TTC549 (cell line): ENCODE data around the gene ZMYND8.
"Not testable (repeated sequence)": the region's sequence is repeated elsewhere in the genome, so short reads cannot be mapped to it uniquely, and the experiment has no call there.

Experiments
- FAIRE-seq: peaks from 2 replicates; lab custom pipeline; 2012; peaks lifted over from hg19 to GRCh38; lab: Jason Lieb, UNC

ZMYND8 gene

GRCh38 chr20:47285189-47285588, 71.3 kb downstream of the ZMYND8 start:
- FAIRE-seq = no peak

DNA sequence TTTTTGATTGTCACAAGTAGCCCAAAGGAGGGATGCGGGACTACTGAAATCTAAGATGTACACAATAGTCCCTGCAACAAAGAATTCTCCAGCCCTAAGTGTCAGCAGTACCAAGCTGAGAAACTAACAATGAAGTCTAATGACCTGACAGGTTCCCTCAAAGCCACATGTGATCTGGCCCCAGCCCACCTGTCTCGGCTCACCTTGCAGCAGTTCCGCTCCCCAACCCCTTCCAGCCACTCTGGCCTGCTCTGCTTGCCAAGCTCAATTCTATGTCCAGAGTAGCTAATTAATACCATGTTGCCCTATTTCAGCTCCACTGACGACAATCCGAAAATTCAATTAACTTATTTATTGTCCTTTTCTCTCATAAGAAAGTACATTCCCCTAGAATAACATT, 72.1 kb downstream of the ZMYND8 start:
- FAIRE-seq = no peak

- FAIRE-seq = no peak
These were observed 73.1 kb downstream of the ZMYND8 start for GRCh38 chr20:47283411-47283810.

- no peak for FAIRE-seq
These were observed 73.6 kb downstream of the ZMYND8 start for GRCh38 chr20:47282864-47283263.

DNA sequence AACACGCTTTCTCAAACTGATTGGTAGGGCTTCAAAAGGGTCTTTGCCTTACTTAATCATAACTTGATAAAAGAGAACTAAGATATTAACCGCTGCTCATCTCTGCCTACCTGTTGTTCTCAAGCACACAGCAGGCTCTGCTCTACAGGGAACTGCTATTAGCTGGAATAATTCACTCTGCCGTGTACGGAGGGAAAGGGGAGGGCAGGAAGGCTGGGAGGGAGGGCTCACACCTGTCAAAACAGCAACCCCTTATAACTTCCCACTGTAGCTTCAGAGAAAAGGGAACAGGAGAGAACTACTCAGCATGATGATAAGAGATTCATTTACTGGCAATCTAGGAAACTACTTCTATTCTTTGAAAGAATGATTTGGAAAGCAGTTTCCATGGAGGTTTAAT, 75.1 kb downstream of the ZMYND8 start:
- FAIRE-seq = no peak

DNA sequence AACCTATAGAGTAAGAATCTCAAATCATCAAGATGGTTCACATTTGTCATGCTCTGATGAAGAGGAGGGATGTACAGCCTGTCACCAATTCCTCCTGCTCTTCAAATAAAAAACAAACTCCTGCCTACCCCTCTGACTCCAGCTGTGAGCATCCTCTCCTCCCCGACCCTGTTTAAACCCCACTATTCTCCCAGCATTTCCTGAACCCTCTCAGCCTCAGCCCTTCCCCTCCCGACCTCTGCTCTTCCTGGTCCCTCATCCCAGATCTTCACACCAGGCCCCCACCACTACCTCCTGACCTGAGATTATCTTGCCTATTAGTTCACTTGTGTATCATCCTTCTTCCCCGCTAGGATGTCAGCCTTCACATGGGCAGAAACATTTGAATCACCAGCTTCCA, 75.8 kb downstream of the ZMYND8 start:
- FAIRE-seq = no peak

GRCh38 chr20:47280228-47280627, 76.3 kb downstream of the ZMYND8 start:
- no peak for FAIRE-seq

- FAIRE-seq = no peak
These were observed 77.6 kb downstream of the ZMYND8 start for GRCh38 chr20:47278907-47279348.

DNA sequence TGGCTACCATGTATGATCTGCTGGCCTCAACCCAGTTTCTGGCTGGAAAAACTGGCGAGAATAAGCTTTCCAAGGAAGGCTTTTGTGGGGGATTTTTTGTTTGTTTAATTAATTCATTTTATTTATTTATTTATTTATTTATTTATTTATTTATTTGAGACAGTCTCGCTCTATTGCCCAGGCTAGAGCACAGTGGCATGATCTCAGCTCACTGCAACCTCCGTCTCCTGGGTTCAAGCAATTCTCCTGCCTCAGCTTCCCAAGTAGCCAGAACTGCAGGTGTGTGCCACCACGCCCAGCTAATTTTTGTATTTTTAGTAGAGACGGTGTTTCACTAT, 79.0 kb downstream of the ZMYND8 start:
- not testable (repeated sequence) for FAIRE-seq

DNA sequence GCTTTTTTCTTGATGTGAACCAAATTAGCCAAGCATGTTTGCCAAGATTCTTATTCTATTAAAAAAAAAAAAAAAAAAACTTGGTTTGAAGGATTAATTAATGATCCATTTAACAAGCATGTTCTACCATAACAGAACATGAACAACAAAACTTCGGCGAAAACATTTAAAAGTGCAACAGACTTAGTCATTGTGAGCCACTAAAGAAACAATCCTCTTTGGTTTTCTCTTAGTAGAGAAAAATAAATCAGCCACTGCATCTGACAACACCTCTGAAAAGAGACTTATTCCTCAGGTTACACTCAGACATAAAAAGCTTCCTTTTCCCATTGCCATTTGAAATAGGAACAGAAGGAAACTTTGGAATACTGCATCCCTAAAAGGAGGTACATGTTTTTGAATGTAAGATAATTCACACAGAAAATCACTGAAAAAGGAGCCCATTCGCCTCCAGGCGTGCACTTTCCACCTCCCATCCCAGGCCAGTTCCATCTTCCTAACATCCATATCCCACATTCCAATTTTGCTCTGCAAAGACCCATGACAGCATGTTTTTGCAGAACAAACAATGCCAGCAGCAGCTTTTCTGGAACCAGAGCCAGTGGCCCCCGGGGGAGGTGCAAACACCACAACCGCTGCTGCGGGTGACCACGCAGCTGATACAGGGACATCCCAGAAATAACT, 79.5 kb downstream of the ZMYND8 start:
- no peak for FAIRE-seq

DNA sequence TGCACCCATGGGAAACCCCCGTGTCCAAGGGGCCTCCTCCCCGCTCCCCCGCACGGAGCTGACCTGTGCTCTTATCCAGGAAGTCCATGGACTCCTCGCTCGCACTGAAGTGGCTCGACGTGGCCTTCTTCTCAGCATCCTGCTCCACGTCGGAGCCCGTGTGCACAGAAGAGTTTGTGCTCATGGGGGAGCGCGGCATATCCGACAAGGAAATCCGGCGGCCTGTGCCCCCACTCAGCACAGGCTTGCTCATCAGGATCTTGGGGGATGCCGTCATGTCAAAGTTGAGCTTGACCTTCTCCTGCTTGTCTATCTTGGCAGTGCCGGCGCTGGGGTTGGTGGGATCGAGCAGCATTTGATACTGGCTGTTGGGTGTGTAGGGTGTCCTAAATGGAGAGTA, 80.2 kb downstream of the ZMYND8 start:
- FAIRE-seq = no peak

DNA sequence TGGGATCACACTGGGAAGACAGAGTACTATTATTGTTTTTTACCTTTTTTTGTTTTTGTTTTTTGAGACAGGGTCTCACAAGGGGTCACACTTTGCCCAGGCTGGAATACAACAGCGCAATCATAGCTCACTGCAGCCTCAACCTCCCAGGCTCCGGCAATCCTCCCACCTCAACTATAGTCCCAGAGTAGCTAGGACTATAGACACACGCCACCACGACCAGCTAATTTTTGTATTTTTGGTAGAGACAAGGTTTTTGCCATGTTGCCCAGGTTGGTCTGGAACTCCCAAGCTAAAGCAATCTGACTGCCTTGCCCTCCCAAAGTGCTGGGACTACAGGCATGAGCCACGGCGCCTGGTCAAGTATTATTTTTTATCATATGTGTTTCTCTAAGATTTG, 81.0 kb downstream of the ZMYND8 start:
- FAIRE-seq = no peak

DNA sequence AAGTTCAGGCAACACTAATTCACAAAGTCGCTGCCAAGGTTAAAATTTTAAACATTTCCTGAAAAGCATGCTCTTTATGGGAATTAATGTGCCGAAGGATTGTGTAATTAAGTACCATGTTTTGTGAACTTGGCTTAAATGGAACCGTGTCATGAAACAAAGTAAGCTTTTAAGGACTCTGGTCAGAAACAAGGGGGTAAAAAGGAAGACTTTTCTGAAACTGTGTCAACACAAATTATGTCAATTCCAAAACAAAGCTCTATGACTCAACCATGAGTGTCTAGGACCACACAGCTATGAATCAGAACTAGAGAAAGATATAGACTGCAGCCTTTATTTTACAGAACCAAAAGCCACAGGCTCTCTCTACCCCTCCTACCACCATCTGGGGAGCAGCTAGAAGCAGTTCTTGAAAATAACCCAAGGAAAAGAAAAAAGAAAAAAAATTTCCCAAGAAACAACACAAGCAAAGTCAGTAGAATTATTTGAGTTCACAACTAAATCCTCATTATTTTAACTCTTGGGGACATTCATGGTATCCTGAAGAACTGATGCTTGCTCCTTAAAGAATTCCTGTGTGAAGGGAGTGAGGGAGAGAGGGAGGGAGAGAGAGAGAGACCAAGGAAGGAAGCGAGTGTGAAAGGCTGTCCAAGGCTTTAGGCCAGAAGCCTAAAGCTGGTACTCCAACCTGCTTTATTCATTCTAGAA, 81.9 kb downstream of the ZMYND8 start:
- no peak for FAIRE-seq

GRCh38 chr20:47273591-47274235, 82.8 kb downstream of the ZMYND8 start:
- FAIRE-seq = no peak

DNA sequence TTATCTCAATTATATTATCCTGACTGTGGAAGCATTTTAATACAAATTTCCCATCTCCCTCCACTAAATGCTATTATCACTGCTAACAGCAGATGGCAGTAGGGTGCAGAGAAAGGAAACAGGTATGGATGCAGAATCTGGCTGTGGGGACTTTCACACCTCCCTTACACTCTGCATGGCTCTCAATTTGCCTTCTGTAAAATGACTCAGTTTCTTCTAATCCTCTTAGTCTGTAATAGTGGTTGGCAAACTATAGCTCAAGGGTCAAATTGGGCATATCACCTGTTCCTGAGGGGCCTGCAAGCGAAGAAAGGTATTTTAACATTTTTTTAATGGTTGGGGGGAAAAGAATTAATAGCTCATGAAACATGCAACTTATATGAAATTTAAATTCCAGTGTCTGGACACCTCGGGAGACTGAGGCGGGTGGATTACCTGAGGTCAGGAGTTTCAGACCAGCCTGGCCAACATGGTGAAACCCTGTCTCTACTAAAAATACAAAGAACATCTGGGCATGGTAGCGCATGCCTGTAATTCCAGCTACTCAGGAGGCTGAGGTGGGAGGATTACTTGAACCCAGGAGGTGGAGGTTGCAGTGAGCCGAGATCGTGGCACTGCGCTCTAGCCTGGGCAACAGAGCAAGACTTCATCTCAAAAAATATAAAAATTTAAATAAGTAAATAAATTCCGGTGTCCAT, 83.5 kb downstream of the ZMYND8 start:
- FAIRE-seq = no peak

GRCh38 chr20:47271046-47271615, 85.4 kb downstream of the ZMYND8 start:
- FAIRE-seq = no peak

DNA sequence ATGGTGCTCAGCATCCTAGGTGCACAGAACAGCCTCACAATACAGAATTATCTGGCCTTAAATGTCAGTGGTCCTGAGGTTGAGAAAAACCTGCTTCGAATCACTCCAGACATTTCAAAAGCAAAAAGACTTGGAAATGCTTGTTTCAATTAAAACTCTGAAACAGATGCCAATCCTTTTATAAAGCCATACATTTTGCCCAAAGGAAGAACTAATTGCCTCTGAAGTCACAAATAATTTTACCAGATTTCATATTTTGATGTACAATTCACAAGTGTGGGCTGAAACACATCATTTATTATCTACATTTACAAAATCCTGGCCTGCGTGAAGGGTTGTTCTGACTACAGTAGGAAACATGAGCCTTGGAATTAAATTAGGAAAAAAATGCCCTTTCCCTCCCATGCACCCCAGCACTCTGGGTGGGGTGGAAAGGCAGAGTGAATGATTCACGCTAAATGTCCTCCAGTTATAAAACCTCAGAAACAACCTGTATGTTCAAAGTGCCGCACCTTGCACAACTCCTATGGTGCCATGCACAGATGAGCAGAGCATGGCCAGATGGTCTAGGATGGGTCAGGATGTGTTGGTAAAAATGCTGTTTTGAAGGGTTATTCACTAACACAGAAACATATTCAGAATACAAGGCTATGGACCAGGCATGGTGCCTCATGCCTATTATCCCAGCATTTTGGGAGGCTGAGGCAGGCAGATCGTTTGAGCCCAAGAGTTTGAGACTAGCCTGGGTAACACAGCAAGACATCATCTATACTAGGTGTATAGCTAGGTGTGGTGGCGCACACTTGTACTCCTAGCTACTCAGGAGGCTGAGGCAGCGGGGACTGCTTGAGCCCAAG, 87.0 kb downstream of the ZMYND8 start:
- no peak for FAIRE-seq

- FAIRE-seq = no peak
These were observed 88.9 kb downstream of the ZMYND8 start for GRCh38 chr20:47267621-47268020.

DNA sequence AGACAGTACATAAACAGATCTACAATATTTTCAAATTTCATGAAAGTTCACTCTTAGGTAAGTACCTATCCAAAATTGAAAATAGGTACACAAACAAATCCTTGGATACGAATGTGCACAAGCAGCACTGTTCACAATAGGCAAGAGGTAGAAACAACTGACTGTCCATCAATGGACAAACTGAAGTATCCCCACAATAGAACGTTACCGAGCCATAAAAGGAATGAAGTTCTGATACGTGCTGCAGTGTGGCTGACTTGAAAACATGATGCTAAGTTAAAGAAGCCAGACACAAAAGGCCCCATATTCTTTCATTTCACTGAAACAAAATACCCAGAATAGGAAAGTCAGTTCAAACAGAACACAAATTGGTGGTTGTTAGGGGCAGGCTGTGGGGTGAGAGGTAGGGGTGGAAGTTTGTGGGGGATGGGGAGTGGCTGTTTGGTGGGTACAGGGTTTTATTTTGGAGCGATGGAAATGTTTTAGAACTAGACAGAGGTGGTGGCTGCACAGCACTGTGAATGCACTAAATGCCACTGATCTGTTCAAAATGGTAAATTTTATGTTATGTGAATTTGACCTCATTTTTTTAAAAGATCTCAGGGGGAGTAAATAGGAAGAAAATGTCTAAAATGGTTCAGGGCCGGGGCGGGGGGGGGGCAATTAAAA, 89.5 kb downstream of the ZMYND8 start:
- no peak for FAIRE-seq

GRCh38 chr20:47265984-47266383, 90.5 kb downstream of the ZMYND8 start:
- no peak for FAIRE-seq

- FAIRE-seq = no peak
These were observed 91.3 kb downstream of the ZMYND8 start for GRCh38 chr20:47265214-47265613.
